WTC11 (cell line): Measurements from ENCODE around the gene GRIN2A. TPM values are rescaled to one million over a fixed set of nuclear protein-coding genes. Genes with fewer than 3 reads are reported as not detected.

Experiments
- ATAC-seq: fragments of 200-7000 bp; cut with Tn5 transposase; 2 replicates; pipeline ENCODE4 v1.10.0; 2021; ENCODE audit warnings: mild to moderate bottlenecking, moderate library complexity
- CTCF ChIA-PET: fragments of 300-600 bp; sonication (Branson Sonifier 250); formaldehyde crosslinking; loops from one replicate; lab custom pipeline; 2021; ENCODE audit warnings: antibody characterized with exemption; lab: Charles Lee
- POLR2A ChIA-PET: fragments of 350-600 bp; sonication (Branson Sonifier 250); formaldehyde crosslinking; loops from one replicate; lab custom pipeline; 2021; ENCODE audit warnings: antibody characterized with exemption; lab: Charles Lee
- DNase-seq: peaks from one replicate; pipeline ENCODE4 v3.0.0; 2021; ENCODE audit warnings: low spot score
- H3K27ac Mint-ChIP-seq: 2 replicates; pipeline ENCODE4 v1.8.0; 2021; ENCODE audit warnings: mixed read lengths
- H3K27me3 Mint-ChIP-seq: 2 replicates; pipeline ENCODE4 v1.8.0; 2021; ENCODE audit warnings: low read depth, mild to moderate bottlenecking, moderate library complexity, mixed read lengths
- H3K36me3 Mint-ChIP-seq: 2 replicates; pipeline ENCODE4 v1.8.0; 2021; ENCODE audit warnings: mixed read lengths
- H3K4me1 Mint-ChIP-seq: 2 replicates; pipeline ENCODE4 v1.8.0; 2022; ENCODE audit warnings: mixed read lengths
- H3K4me3 Mint-ChIP-seq: 2 replicates; pipeline ENCODE4 v1.8.0; 2021; ENCODE audit warnings: mild to moderate bottlenecking, moderate library complexity, mixed read lengths
- H3K9me3 Mint-ChIP-seq: 2 replicates; pipeline ENCODE4 v1.8.0; 2021; ENCODE audit warnings: mixed read lengths
- AR ChIP-seq: fragments of 250-450 bp; sonication (Bioruptor Pico); IDR thresholded peaks from 2 replicates; pipeline ENCODE4 v1.9.0; 2021; ENCODE audit warnings: mild to moderate bottlenecking
- ARID4B ChIP-seq: sonication (generic); formaldehyde crosslinking; IDR thresholded peaks from 2 replicates; pipeline ENCODE4 v1.8.0; 2023; ENCODE audit warnings: missing genetic modification reagents, mild to moderate bottlenecking, borderline replicate concordance
- CREB1 ChIP-seq: sonication (generic); formaldehyde crosslinking; IDR thresholded peaks from 2 replicates; pipeline ENCODE4 v1.8.0; 2023; ENCODE audit warnings: mild to moderate bottlenecking, missing genetic modification reagents
- E2F5 ChIP-seq: sonication (generic); formaldehyde crosslinking; IDR thresholded peaks from 2 replicates; pipeline ENCODE4 v1.8.1; 2022; ENCODE audit warnings: mild to moderate bottlenecking, moderate library complexity, missing genetic modification reagents
- ELF4 ChIP-seq: sonication (generic); formaldehyde crosslinking; IDR thresholded peaks from 2 replicates; pipeline ENCODE4 v1.8.1; 2022; ENCODE audit warnings: low read depth, mild to moderate bottlenecking, moderate library complexity, missing genetic modification reagents
- EMX1 ChIP-seq: fragments of 250-450 bp; sonication (Bioruptor Pico); IDR thresholded peaks from 2 replicates; pipeline ENCODE4 v1.8.0; 2021; ENCODE audit warnings: mild to moderate bottlenecking
- FOXP1 ChIP-seq: sonication (generic); formaldehyde crosslinking; IDR thresholded peaks from 2 replicates; pipeline ENCODE4 v1.8.0; 2022; ENCODE audit warnings: missing genetic modification reagents, mild to moderate bottlenecking, moderate library complexity, borderline replicate concordance
- FOXP4 ChIP-seq: sonication (generic); formaldehyde crosslinking; IDR thresholded peaks from 2 replicates; pipeline ENCODE4 v1.8.0; 2022; ENCODE audit warnings: mild to moderate bottlenecking, missing genetic modification reagents
- GABPB1 ChIP-seq: sonication (generic); formaldehyde crosslinking; IDR thresholded peaks from 2 replicates; pipeline ENCODE4 v1.8.1; 2023; ENCODE audit warnings: mild to moderate bottlenecking, missing genetic modification reagents
- SMAD3 ChIP-seq: sonication (generic); formaldehyde crosslinking; IDR thresholded peaks from 2 replicates; pipeline ENCODE4 v1.8.0; 2022; ENCODE audit warnings: missing genetic modification reagents, mild to moderate bottlenecking, borderline replicate concordance
- USF1 ChIP-seq: sonication (generic); formaldehyde crosslinking; IDR thresholded peaks from 2 replicates; pipeline ENCODE4 v1.8.0; 2022; ENCODE audit warnings: mild to moderate bottlenecking, missing genetic modification reagents
- USF2 ChIP-seq: sonication (generic); formaldehyde crosslinking; IDR thresholded peaks from 2 replicates; pipeline ENCODE4 v1.8.1; 2023; ENCODE audit warnings: mild to moderate bottlenecking, missing genetic modification reagents, moderate library complexity
- ZBTB21 ChIP-seq: sonication (generic); formaldehyde crosslinking; IDR thresholded peaks from 2 replicates; pipeline ENCODE4 v1.8.1; 2023; ENCODE audit warnings: mild to moderate bottlenecking, missing genetic modification reagents, borderline replicate concordance
- total RNA-seq: library from RNA; stranded (reverse); gene quantifications from 3 replicates; pipeline ENCODE4 v1.2.3, GENCODE V29; 2021

Gene GRIN2A
- total RNA-seq, 1 experiment from 2014 or later, result 3.5 TPM

- POLR2A ChIA-PET, result no interaction called here
- TF ChIP-seq FOXP1 (CRISPR knock-in tag) (no peak), USF1 (CRISPR knock-in tag) (no peak), CREB1 (CRISPR knock-in tag) (no peak), SMAD3 (CRISPR knock-in tag) (no peak), ARID4B (CRISPR knock-in tag) (no peak), E2F5 (CRISPR knock-in tag) (no peak), FOXP4 (no peak)
- TF ChIP-seq, all 79 proteins: peak for 0
- Mint-ChIP-seq H3K9me3 (peaks cover 4% of the 10 kb centered on the region; the same call in 1 of the 2 replicates), H3K36me3 (no peaks in the 10 kb centered on the region), H3K27me3 (peaks cover 63% of the 10 kb centered on the region), H3K27ac (no peak overlapping the region), H3K4me3 (no peak overlapping the region), H3K4me1 (peaks cover 40% of the 10 kb centered on the region)
- no peak for ATAC-seq
- CTCF ChIA-PET, result interaction anchor here (0.5 to 1.6 kb wide), 3 partner anchors 24 to 455 kb away, joined by 3 to 8 read pairs (median 4); no protein-coding TSS in a partner anchor
- no peak for DNase-seq
Observed at GRCh38 chr16:9970244-9970643, 212.0 kb downstream of the GRIN2A start.

- TF ChIP-seq GABPB1 (CRISPR knock-in tag), result no peak
- TF ChIP-seq EMX1 (CRISPR knock-in tag), result no peak
- TF ChIP-seq ELF4 (CRISPR knock-in tag), result no peak
- no peak for TF ChIP-seq AR (CRISPR knock-in tag)
- no peak for TF ChIP-seq ZBTB21 (CRISPR knock-in tag)
- no peak for TF ChIP-seq USF2
- no peak for TF ChIP-seq FOXP1 (CRISPR knock-in tag)
- DNase-seq (no peak), ATAC-seq (no peak)
- Mint-ChIP-seq H3K27me3 (peaks cover 61% of the 10 kb centered on the region), H3K9me3 (peaks cover 4% of the 10 kb centered on the region; the same call in 1 of the 2 replicates), H3K4me3 (no peak overlapping the region), H3K27ac (no peak overlapping the region), H3K36me3 (no peaks in the 10 kb centered on the region), H3K4me1 (peaks cover 42% of the 10 kb centered on the region)
- CTCF ChIA-PET, result interaction anchor here (1.0 to 1.6 kb wide), 2 partner anchors 24 to 211 kb away, joined by 4 to 8 read pairs; no protein-coding TSS in a partner anchor
- POLR2A ChIA-PET, result no interaction called here
Observed at GRCh38 chr16:9969580-9969979, 212.6 kb downstream of the GRIN2A start.
